Heart left ventricle (tissue), 13 donors: Measurements from ENCODE around the gene MORC1.

Experiments used
- CTCF ChIP-seq, 12 donors: fragments of 200-600 bp; sonication (generic) in 4 of 12; IDR thresholded peaks; one replicate each; pipeline versions ENCODE4 v1.5.0 to v1.8.0; 2018 to 2022; ENCODE audit warnings: antibody characterized with exemption in 12 of 12, mild to moderate bottlenecking in 5 of 12
- POLR2A ChIP-seq, 2 donors: fragments of 450-650 bp; IDR thresholded peaks; one replicate each; pipeline ENCODE4 v1.6.1; 2017; ENCODE audit warnings: antibody characterized with exemption in 2 of 2, mild to moderate bottlenecking in 2 of 2, moderate library complexity in 2 of 2
- donor health status: ischemic (EF 13 %, LVEDD 7.1; RV severe dilation, severe dysfunction).
- donor health status: DM: no; HTN: yes; CAD: no.
- donor health status: DM: no; HTN: no; CAD: no.
- donor health status: ischemic (EF 25% LVEDD 6.9; RV normal size, moderate dysfunction).
- donor health status: ischemic (EF 25% LVEDD 5.7; RV mildly dilated, moderate dysfunction).
- donor health status: ischemic (EF 35%, LVEDD 5.7; RV mildly dilated, moderate dysfunction).
- donor health status: nonischemic (EF 11% LVEDD 7.7; RV severe dilation, severe dysfunction).
- donor health status: DM: yes; HTN: yes; CAD: no.
- donor health status: PGD.
- donor health status: ischemic (EF 29% LVEDD 5.4; RV normal size, mild dysfunction).
- donor health status: nonischemic (EF 23%, LVEDD 6.1; RV moderate dilation, normal function).

DNA sequence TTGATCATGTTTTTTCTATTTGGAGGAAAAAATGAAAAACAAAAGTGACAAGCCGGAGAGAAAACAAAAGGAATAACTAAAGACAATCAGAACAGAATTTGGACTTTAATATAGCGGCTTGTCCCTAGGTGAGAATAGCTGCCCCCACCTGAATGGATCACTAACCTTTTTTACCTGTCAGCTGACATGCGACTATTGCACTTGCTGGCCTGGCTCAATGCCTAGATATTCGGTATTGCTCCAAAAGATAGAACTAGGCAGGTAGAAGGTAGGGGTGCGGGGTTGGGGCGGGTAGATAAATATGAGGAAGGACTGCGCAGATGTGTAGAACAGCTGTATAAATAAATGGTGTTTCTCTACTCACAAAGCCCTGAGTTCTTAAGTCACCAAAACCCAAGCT, 650 bp upstream of the MORC1 start:
- TF ChIP-seq CTCF (IDR thresholded peaks at IDR 0.05) = no peak
- TF ChIP-seq POLR2A (IDR thresholded peaks at IDR 0.05) = no peak
